Sigmoid colon (tissue), 7 donors: ENCODE measurements around the gene COL1A1. TPM values are rescaled to one million over a fixed set of nuclear protein-coding genes. Genes with fewer than 3 reads are reported as not detected.

Experiments
- DNase-seq: peaks from one replicate; pipeline ENCODE4 v3.0.0-alpha.2; 2019
- H3K27ac ChIP-seq, 4 donors: fragments of 200-600 bp; sonication (generic); one replicate each; pipeline ENCODE4 v1.5.1; 2016 to 2019; ENCODE audit warnings: mild to moderate bottlenecking in 1 of 4
- H3K27me3 ChIP-seq, 3 donors: fragments of 200-600 bp; sonication (generic); one replicate each; pipeline ENCODE4 v1.5.1; 2019; ENCODE audit warnings: mild to moderate bottlenecking in 1 of 3
- H3K36me3 ChIP-seq, 4 donors: fragments of 200-600 bp; sonication (generic); one replicate each; pipeline ENCODE4 v1.5.1; 2016 to 2019
- H3K4me1 ChIP-seq, 4 donors: fragments of 200-600 bp; sonication (generic); one replicate each; pipeline ENCODE4 v1.5.1; 2017 to 2019
- H3K4me3 ChIP-seq, 4 donors: fragments of 200-600 bp; sonication (generic); one replicate each; pipeline ENCODE4 v1.5.1; 2017 to 2019; ENCODE audit warnings: mild to moderate bottlenecking in 2 of 4, moderate library complexity in 1 of 4
- H3K9me3 ChIP-seq, 4 donors: fragments of 200-600 bp in 3 of 4; sonication (generic) in 3 of 4; one replicate each; pipeline versions ENCODE4 v1.5.1 to v1.6.1; 2013 to 2019
- EP300 ChIP-seq, 4 donors: sonication (generic); formaldehyde crosslinking; IDR thresholded peaks; one replicate each; pipeline ENCODE4 v1.6.1; 2017; ENCODE audit warnings: antibody characterized with exemption in 4 of 4
- POLR2A ChIP-seq, 2 donors: fragments of 450-650 bp; IDR thresholded peaks; one replicate each; pipeline ENCODE4 v1.6.1; 2016; ENCODE audit warnings: antibody characterized with exemption in 2 of 2, mild to moderate bottlenecking in 2 of 2, moderate library complexity in 2 of 2
- POLR2AphosphoS5 ChIP-seq, 4 donors: sonication (generic); formaldehyde crosslinking; IDR thresholded peaks; one replicate each; pipeline ENCODE4 v1.6.1; 2017; ENCODE audit warnings: antibody characterized with exemption in 4 of 4
- WGBS, 2 donors: extraction: QIAGEN DNeasy Blood & Tissue Kit; methylation state at CpG; one replicate each; pipeline ENCODE4 v1.1.7; 2013; 5-methylcytosine and 5-hydroxymethylcytosine counted together
- intact Hi-C: fragments of 100-400 bp; cut with DNase I; formaldehyde crosslinking; loops from one replicate; pipeline ENCODE4 v1.15.1; 2023
- polyA plus RNA-seq, 3 donors: library from polyadenylated mRNA; stranded (reverse); fragments of 200-250 nt; gene quantifications; one replicate each; pipeline ENCODE4 v1.2.3, GENCODE V29; 2013
- total RNA-seq, 4 donors: library from RNA; depleted of rRNA; stranded (reverse); fragments of >200 nt; gene quantifications; one replicate each; pipeline ENCODE4 v1.1.0, GENCODE V29; 2016
- TF ChIP-seq, protein P1 (sequence below), 4 experiments: fragments of 450-650 bp in 3 of 4; fragments of 200-600 bp in 1 of 4; IDR thresholded peaks; one replicate each; pipeline ENCODE4 v1.5.1; 2016 to 2019; ENCODE audit warnings: antibody characterized with exemption in 4 of 4, mild to moderate bottlenecking in 3 of 4, moderate library complexity in 2 of 4
- donor health status: healthy with polysubstance abuse.
- donor health status: Bipolar disorder and iron deficiency.
- donor health status: healthy.

The COL1A1 gene
- total and polyA plus RNA-seq, 7 donors: 7.8 to 459 (median 49.2) TPM

DNA sequence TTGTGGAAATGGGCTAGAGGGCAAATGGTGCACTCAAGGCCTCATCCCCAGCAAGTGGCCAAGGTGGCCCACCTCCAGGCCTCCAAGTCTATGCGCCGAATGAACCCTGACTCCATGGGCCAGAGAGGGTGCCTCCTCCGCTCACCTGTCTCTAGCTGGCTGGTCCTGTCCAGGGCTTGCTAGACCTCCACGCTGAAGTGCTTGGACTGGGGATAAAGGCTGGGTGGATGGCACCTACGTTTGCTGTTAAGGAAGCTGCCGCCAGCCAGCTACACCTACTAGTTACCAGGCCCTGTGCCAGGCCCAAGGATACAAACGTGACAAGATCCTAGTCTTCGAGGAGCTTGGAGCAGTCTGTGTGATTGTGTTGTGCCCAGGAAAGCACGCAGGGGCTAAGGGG is 36.4 kb downstream of the COL1A1 start:
- H3K27me3 ChIP-seq: no peaks in the 10 kb centered on the region
- WGBS, 2 donors: 87 to 91% methylated on average over 9 of the region's 9 CpGs
- H3K36me3 ChIP-seq: peaks cover 0 to 3% (median 1%) of the 10 kb centered on the region in 4 donors
- intact Hi-C loops: no loop called here
- peak overlapping the region in 2 of 4 donors; percentile 51 to 57 for H3K4me3 ChIP-seq
- H3K9me3 ChIP-seq: no peaks in the 10 kb centered on the region
- no peak for DNase-seq
- H3K27ac ChIP-seq: peak overlapping the region; percentile 89 to 94 (median 90)
- H3K4me1 ChIP-seq: peaks cover 2 to 71% (median 58%) of the 10 kb centered on the region in 4 donors
- TF ChIP-seq EP300 (IDR thresholded peaks at IDR 0.05): no peak
- TF ChIP-seq, protein P1, sequence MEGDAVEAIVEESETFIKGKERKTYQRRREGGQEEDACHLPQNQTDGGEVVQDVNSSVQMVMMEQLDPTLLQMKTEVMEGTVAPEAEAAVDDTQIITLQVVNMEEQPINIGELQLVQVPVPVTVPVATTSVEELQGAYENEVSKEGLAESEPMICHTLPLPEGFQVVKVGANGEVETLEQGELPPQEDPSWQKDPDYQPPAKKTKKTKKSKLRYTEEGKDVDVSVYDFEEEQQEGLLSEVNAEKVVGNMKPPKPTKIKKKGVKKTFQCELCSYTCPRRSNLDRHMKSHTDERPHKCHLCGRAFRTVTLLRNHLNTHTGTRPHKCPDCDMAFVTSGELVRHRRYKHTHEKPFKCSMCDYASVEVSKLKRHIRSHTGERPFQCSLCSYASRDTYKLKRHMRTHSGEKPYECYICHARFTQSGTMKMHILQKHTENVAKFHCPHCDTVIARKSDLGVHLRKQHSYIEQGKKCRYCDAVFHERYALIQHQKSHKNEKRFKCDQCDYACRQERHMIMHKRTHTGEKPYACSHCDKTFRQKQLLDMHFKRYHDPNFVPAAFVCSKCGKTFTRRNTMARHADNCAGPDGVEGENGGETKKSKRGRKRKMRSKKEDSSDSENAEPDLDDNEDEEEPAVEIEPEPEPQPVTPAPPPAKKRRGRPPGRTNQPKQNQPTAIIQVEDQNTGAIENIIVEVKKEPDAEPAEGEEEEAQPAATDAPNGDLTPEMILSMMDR (IDR thresholded peaks at IDR 0.05): no peak
- TF ChIP-seq POLR2A (IDR thresholded peaks at IDR 0.05): no peak
- no peak for TF ChIP-seq POLR2AphosphoS5 (IDR thresholded peaks at IDR 0.05)

DNA sequence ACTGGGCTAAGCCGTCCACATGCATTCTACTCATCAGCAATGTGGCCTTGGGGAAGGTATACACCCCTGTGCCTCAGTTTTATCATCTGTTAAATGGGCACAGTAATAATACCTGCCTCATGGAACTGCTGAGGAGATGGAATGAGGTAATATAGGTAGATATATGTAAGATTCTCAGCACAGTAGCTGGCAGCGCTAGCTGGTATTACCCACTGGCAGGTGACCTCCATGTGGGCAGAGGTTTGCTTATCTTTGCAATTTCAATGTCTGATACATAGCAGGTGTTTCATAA is 36.8 kb downstream of the COL1A1 start:
- Histone ChIP-seq H3K36me3 (no peaks in the 10 kb centered on the region), H3K4me3 (no peak overlapping the region), H3K27me3 (no peaks in the 10 kb centered on the region), H3K9me3 (no peaks in the 10 kb centered on the region), H3K4me1 (peaks cover 2 to 69% (median 56%) of the 10 kb centered on the region in 4 donors), H3K27ac (peak overlapping the region in 1 of 4 donors; percentile 94)
- TF ChIP-seq, protein P1 (IDR thresholded peaks at IDR 0.05): no peak
- TF ChIP-seq EP300 (IDR thresholded peaks at IDR 0.05) (no peak), POLR2AphosphoS5 (IDR thresholded peaks at IDR 0.05) (no peak), POLR2A (IDR thresholded peaks at IDR 0.05) (no peak)
- DNase-seq: no peak
- WGBS, 2 donors: 94 to 98% methylated on average over 2 of the region's 2 CpGs
- intact Hi-C loops: loop anchor here (5.0 kb wide), 1 partner anchor 47 kb away; no protein-coding TSS in a partner anchor

DNA sequence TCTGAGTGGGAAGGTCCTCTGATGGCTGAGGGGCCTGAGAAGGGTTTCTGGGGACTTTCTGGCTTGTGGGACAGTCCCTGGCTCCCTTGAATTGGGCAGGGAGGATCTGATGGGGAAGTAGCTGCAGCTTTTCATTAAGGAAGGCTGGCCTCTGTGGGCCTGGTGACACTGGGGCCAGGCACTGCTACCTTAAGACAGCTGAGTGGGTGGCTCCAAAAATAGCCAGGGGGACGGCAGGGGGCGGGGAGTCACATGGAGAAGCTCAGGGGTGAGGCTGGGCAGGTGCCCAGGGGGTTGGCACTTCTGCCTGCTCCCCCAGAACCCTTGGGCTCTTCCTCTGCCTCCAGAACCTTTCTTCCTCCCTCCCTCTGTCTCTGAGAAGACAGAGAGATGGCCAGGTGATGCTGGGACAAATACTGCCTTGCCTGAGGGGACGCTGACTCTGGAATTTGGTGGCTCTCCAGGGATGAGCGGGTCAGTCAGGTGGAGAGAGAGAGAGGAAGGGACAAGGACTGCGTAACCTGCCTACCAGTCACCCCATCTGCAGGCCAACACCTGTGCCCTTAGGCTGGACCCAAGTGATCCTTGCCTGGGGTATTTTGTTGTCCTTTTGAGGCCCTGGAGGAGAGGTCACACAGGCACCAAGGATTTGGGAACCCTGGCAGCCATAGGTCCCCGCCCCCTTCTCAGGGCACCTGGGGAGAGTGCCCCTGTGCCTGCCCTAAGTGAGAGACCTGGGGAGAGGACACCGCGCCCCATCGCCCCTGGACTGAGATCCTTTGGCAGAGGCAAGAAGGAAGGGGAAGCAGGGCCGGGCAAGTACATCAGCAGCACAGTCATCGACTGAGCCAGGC is 37.4 kb downstream of the COL1A1 start:
- WGBS, 2 donors: 80 to 81% methylated on average over 11 of the region's 11 CpGs
- Histone ChIP-seq H3K36me3 (no peaks in the 10 kb centered on the region), H3K9me3 (no peaks in the 10 kb centered on the region), H3K4me3 (no peak overlapping the region), H3K27me3 (no peaks in the 10 kb centered on the region), H3K27ac (no peak overlapping the region), H3K4me1 (peaks cover 2 to 63% (median 51%) of the 10 kb centered on the region in 4 donors)
- DNase-seq: no peak
- TF ChIP-seq POLR2A (IDR thresholded peaks at IDR 0.05) (no peak), EP300 (IDR thresholded peaks at IDR 0.05) (no peak), POLR2AphosphoS5 (IDR thresholded peaks at IDR 0.05) (no peak)
- TF ChIP-seq, protein P1 (IDR thresholded peaks at IDR 0.05): no peak
- intact Hi-C loops: loop anchor here (5.0 kb wide), 1 partner anchor 47 kb away; no protein-coding TSS in a partner anchor

DNA sequence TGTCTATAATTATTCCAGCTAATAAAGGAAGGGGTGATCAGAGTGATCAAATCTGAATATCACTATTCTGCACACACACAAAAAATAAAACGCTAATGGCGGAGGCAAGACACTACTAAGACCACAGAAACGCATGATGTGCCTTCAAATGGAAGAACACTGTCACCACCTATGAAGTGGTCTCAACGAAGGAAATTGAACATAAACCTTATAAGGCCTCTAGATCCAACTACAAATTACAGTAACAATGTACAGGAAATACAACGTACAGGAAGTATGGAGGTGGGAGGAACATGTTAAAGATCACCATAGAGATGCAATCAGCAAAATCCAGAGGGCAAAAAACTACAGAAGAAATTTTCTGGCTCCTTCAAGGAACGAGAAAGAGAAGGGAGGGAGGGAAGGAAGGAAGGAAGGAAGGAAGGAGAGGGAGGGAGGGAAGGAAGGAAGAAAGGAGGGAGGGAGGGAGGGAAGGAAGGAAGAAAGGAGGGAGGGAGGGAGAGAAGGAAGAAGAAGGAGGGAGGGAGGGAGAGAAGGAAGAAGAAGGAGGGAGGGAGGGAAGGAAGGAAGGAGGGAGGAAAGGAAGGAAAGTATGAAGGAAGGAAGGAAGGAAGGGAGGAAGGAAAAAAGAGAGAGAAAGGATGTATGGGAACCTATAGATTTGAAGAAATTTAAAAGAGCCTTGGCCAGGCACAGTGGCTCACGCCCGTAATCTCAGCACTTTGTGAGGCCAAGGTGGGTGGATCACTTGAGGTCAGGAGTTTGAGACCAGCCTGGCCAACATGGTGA is 38.8 kb downstream of the COL1A1 start:
- H3K4me3 ChIP-seq: no peak overlapping the region
- WGBS, 2 donors: 61 to 71% methylated on average over 8 of the region's 8 CpGs
- DNase-seq: no peak
- H3K27me3 ChIP-seq: no peaks in the 10 kb centered on the region
- TF ChIP-seq POLR2AphosphoS5 (IDR thresholded peaks at IDR 0.05) (no peak), POLR2A (IDR thresholded peaks at IDR 0.05) (no peak), EP300 (IDR thresholded peaks at IDR 0.05) (no peak)
- TF ChIP-seq, protein P1 (IDR thresholded peaks at IDR 0.05): no peak
- intact Hi-C loops: loop anchor here (5.0 kb wide), 1 partner anchor 45 kb away; no protein-coding TSS in a partner anchor
- no peaks in the 10 kb centered on the region for H3K9me3 ChIP-seq
- no peaks in the 10 kb centered on the region for H3K36me3 ChIP-seq
- peaks cover 2 to 49% (median 37%) of the 10 kb centered on the region in 4 donors for H3K4me1 ChIP-seq
- H3K27ac ChIP-seq: no peak overlapping the region
